Central memory CD8-positive, alpha-beta T cell (primary cell): ENCODE data around the gene PIK3C2G.
"Not testable (repeated sequence)": the region's sequence is repeated elsewhere in the genome, so short reads cannot be mapped to it uniquely, and the experiment has no call there.

Source experiments
- ATAC-seq: fragments of 150-1000 bp; cut with Tn5 transposase; replicated peaks from 2 replicates; pipeline ENCODE4 v1.10.0; 2022; ENCODE audit warnings: mild to moderate bottlenecking, moderate FRiP score, moderate number of reproducible peaks; ENCODE audit not compliant: poor library complexity, severe bottlenecking; ENCODE audit errors: extremely low read depth
- DNase-seq, 2 donors: peaks; one replicate each; pipeline ENCODE4 v3.0.0; 2021; ENCODE audit warnings: low spot score in 2 of 2
- H3K27ac Mint-ChIP-seq: one replicate; pipeline ENCODE4 v1.8.0; 2022; ENCODE audit warnings: low read depth, mild to moderate bottlenecking, moderate library complexity, mixed read lengths
- H3K27me3 Mint-ChIP-seq: one replicate; pipeline ENCODE4 v1.8.0; 2022; ENCODE audit warnings: mixed read lengths
- H3K36me3 Mint-ChIP-seq: one replicate; pipeline ENCODE4 v1.8.0; 2022; ENCODE audit warnings: mild to moderate bottlenecking, moderate library complexity, mixed read lengths; ENCODE audit not compliant: insufficient read depth
- H3K4me1 Mint-ChIP-seq: one replicate; pipeline ENCODE4 v1.8.0; 2022; ENCODE audit warnings: mixed read lengths
- H3K4me3 Mint-ChIP-seq: one replicate; pipeline ENCODE4 v1.8.0; 2022; ENCODE audit warnings: mild to moderate bottlenecking, moderate library complexity, mixed read lengths
- H3K9me3 Mint-ChIP-seq: one replicate; pipeline ENCODE4 v1.8.0; 2022; ENCODE audit warnings: mixed read lengths

The PIK3C2G gene

GRCh38 chr12:18693986-18694385 is 432.7 kb downstream of the PIK3C2G start:
- not testable (repeated sequence) for H3K36me3 Mint-ChIP-seq, H3K27me3 Mint-ChIP-seq, H3K4me1 Mint-ChIP-seq, H3K27ac Mint-ChIP-seq, ATAC-seq, H3K4me3 Mint-ChIP-seq, DNase-seq
- peaks cover 22% of the 10 kb centered on the region for H3K9me3 Mint-ChIP-seq

GRCh38 chr12:18696971-18697602 is 435.8 kb downstream of the PIK3C2G start:
- Mint-ChIP-seq H3K27me3 (no peaks in the 10 kb centered on the region), H3K4me1 (no peaks in the 10 kb centered on the region), H3K27ac (no peak overlapping the region), H3K4me3 (no peak overlapping the region), H3K9me3 (peaks cover 14% of the 10 kb centered on the region), H3K36me3 (no peaks in the 10 kb centered on the region)
- ATAC-seq (no peak), DNase-seq (no peak)
